Loucy (cell line): ENCODE data around the gene DISP3.

Experiments used
- CTCF ChIP-seq: fragments of 200-600 bp; sonication (generic); conservative IDR thresholded peaks from 2 replicates; pipeline ENCODE4 v1.5.1; 2014; ENCODE audit warnings: mild to moderate bottlenecking, antibody characterized with exemption, low read length
- EZH2phosphoT487 ChIP-seq: fragments of 200-600 bp; IDR thresholded peaks from 2 replicates; pipeline ENCODE4 v1.6.1; 2018; ENCODE audit warnings: antibody characterized with exemption, mild to moderate bottlenecking, moderate library complexity, borderline replicate concordance

- TF ChIP-seq CTCF = no peak
- TF ChIP-seq EZH2phosphoT487 = no peak
These were observed 80.6 kb downstream of the DISP3 start for GRCh38 chr1:11559591-11559970.
